ENCODE data around the gene TLL2.

Gene TLL2

DNA sequence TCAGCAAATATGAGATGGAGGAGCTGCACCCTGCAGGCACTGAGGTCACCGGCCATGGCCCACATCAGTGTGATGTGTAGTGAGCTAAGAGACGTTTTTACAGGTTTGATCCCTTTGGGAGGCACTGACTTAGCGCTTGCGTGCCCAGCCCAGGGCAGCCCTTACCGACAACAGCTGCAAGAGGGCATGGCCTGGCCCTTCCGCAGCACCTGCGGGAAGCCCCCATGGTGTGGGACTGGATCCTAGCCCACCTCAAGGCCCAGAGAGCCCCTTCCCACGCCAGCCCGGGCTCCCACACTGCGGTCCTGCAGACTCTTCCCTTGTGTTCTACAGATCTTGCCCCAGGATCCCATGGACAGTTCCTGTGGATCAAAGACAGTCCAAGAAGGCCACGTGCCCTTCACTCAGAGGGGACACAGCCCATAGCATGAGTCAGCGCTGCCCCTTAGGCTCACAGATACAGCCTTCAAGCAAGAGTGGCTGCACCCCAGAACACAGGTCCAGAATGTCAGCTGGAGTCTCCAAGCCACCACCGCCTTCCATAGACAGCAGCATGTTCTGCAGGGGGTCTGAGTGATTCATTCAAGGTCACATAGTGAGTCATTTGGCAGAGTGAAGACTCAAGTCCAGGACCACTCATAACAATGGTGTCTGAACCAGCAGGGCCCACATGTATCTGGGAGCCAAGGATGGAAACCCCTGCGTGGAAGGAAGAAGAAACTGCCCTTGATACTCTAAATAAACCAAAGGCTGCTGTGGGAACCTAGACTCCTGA lies 25.4 kb downstream of the TLL2 start:
- TF ChIP-seq, protein P1, sequence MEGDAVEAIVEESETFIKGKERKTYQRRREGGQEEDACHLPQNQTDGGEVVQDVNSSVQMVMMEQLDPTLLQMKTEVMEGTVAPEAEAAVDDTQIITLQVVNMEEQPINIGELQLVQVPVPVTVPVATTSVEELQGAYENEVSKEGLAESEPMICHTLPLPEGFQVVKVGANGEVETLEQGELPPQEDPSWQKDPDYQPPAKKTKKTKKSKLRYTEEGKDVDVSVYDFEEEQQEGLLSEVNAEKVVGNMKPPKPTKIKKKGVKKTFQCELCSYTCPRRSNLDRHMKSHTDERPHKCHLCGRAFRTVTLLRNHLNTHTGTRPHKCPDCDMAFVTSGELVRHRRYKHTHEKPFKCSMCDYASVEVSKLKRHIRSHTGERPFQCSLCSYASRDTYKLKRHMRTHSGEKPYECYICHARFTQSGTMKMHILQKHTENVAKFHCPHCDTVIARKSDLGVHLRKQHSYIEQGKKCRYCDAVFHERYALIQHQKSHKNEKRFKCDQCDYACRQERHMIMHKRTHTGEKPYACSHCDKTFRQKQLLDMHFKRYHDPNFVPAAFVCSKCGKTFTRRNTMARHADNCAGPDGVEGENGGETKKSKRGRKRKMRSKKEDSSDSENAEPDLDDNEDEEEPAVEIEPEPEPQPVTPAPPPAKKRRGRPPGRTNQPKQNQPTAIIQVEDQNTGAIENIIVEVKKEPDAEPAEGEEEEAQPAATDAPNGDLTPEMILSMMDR (conservative IDR thresholded peaks at IDR 0.05; ENCODE audit: low read depth, low read length) = no peak
- DNase-seq (ENCODE audit: low read depth) = peak; percentile 56

DNA sequence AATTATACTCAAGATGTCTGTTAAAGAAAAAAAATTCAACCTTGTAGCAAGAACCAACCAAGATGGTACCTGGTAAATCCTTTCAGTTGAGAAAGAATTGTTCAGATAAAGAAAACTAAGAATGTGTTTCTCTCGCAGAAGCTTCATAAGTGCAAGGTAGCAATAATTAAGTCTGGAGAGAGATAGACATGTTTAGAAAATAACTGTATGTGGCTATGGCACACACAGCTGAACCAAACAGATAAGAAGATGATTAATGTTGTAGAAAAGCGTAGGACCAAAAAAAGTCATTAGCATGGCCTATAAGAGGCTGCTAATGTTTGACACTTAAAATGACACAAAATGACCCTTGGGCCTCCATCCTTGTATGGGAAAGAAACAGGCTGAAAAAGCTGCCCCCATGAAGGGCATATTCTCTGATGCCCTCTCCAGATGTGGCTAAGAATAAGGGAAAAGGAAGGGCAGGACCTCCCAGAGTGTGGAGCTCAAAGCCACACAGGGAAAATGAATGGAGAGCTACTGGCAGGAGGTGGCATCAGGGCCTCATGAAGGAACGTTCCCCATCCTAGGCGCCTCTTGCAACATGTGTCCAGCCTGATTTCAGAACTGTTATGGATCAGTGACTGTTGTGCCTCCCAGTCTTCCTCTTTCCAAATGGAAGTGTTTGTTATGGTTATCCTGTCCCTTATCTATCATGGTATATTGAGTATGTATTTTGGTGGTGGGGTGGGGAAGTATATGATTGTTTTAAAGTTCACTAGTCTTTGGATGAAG lies 30.7 kb downstream of the TLL2 start:
- DNase-seq (ENCODE audit: low read depth) = no peak
- H3K4me3 ChIP-seq (ENCODE audit: low read depth, low read length) = no peak overlapping the region
- TF ChIP-seq, protein P1 (conservative IDR thresholded peaks at IDR 0.05; ENCODE audit: low read depth, low read length) = no peak

More for the DNA sequence above, 25.4 kb downstream of the TLL2 start:
- no peak overlapping the region for H3K4me3 ChIP-seq (ENCODE audit: low read depth, low read length)

DNA sequence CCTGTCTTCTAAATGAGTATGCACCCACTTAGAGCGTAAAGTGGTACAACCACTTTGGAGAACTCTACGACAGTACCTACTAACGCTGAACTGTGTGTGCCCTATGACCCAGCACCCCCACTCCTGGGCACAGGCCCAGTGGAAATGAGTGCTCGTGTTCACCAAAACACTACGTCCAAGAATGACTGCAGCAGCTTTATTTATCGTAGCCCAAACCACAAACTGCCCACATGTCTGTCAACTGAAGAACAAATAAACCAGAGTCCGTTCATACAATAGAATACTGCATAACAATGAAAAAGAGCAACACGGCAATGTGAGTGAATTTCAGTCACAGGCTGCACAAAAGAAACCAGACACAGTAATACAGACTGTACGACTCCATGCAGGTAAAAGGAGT lies 35.4 kb downstream of the TLL2 start:
- H3K4me3 ChIP-seq (ENCODE audit: low read depth, low read length) = no peak overlapping the region
- DNase-seq (ENCODE audit: low read depth) = peak; percentile 5
- TF ChIP-seq, protein P1 (conservative IDR thresholded peaks at IDR 0.05; ENCODE audit: low read depth, low read length) = no peak

DNA sequence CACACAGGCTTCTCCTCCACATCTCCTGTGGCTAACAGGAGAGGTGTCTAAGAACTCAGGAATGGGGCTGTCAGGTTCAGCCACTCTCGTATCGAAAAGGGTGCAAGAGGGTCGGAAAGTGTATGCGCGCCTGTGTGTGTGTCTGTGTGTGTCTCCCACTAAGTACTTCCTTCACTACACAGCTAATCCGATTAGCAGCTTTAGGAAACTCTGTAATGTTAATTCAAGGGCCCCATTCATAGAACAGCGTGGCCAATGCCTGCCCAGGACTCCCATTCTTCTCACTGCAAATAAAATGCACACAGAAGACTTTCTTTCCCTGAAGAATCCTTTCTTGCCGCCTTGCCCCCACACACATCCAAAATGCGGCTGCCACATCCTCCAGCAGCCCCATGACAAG lies 39.9 kb downstream of the TLL2 start:
- H3K4me3 ChIP-seq (ENCODE audit: low read depth, low read length) = no peak overlapping the region
- TF ChIP-seq, protein P1 (conservative IDR thresholded peaks at IDR 0.05; ENCODE audit: low read depth, low read length) = no peak
- no peak for DNase-seq (ENCODE audit: low read depth)

DNA sequence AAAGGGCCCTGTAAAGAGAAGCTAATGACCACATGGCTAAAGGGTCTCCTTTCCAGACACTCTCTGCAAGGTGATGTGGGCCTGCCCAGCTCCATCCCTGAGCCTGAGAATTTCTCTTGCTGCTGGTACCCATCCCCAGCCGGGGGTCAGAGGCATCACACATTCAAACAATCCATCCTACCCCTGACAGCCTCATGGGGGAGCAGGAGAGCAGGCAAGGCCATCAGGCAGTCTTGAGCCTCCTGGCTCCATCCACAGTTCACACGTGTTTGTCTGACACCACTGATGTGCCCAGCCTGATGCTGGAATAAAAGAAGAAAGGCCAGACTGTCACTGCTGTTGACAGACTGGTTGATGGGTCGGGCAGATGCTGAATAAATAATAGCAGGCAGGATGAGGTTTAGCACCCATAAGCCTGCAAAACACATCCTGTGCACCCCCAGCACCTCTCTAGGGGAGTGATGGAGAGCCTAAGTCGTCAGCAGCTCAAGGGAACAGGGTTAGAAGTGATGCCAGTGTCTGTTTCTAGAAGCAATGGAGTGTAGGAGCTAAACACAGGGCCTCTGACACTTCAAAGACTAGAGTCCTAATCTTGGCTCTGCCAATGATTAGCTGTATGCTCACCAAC lies 43.5 kb downstream of the TLL2 start:
- H3K4me3 ChIP-seq (ENCODE audit: low read depth, low read length) = no peak overlapping the region
- peak; percentile 75 for DNase-seq (ENCODE audit: low read depth)
- TF ChIP-seq, protein P1 (conservative IDR thresholded peaks at IDR 0.05; ENCODE audit: low read depth, low read length) = peak; percentile 86

DNA sequence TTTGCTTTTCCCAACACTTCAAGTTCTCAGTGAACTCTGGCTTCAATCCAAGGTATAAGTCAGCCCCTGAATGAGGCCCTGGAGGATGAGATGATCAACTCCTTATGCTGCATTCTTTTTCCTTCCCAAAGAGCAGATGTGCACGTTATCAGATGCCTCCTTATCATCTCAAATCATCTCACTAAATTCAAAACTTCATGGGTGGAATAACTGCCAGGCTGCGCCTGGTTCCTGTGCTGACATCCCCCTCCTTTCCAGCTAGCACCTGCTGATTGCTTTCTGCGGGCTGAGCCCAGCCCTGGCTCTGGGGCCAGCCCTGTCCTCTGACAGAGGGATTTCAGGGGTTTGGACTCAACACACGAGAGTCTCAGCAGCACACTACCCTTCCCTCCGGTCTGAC lies 44.9 kb downstream of the TLL2 start:
- H3K4me3 ChIP-seq (ENCODE audit: low read depth, low read length) = no peak overlapping the region
- DNase-seq (ENCODE audit: low read depth) = no peak
- TF ChIP-seq, protein P1 (conservative IDR thresholded peaks at IDR 0.05; ENCODE audit: low read depth, low read length) = no peak

Measured in choroid plexus epithelial cell (primary cell).